ENCODE results near the gene CTF1.

DNA sequence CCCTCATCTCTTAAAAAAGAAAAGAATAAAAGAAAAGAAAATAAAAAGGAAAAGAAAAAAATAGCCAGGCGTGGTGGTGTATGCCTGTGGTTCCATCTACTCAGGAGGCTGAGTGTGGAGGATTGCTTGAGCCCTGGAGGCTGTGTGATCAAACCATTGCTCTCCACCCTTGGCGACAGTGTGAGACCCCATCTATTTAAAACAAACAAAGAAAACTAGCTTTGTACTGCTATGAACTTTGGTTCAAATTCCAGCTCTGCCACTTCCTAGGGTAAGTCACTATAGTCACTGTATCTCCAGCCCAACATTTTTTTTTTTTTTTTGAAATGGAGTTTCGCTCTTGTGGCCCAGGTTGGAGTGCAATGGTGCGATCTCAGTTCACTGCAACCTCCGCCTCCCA, 4.2 kb downstream of the CTF1 start:
- no peak for TF ChIP-seq CTCF (IDR thresholded peaks at IDR 0.05)
- TF ChIP-seq POLR2A (IDR thresholded peaks at IDR 0.05) = no peak
